Measurements from ENCODE around the gene SMC2.
A peak's percentile ranks its signal among the peaks of the same experiment; 100 is the strongest.

Gene SMC2

GRCh38 chr9:104093647-104094533 is at the start of gene SMC2:
Gene SMC2 (plus strand): TSS chr9:104094309. CDS start chr9:104095385, 1,076 bp downstream.
- DNase-seq (ENCODE audit: low read depth in 1 of 2, low spot score in 1 of 2) = peak; percentile 88 to 89

GRCh38 chr9:104068546-104068945 is 25.6 kb upstream of the SMC2 start:
- no peak for DNase-seq (ENCODE audit: low read depth in 1 of 2, low spot score in 1 of 2)

- DNase-seq (ENCODE audit: low read depth in 1 of 2, low spot score in 1 of 2) = no peak
These were observed 24.8 kb upstream of the SMC2 start for GRCh38 chr9:104069288-104069687.

GRCh38 chr9:104071589-104071988 is 22.5 kb upstream of the SMC2 start:
- no peak for DNase-seq (ENCODE audit: low read depth in 1 of 2, low spot score in 1 of 2)

GRCh38 chr9:104073098-104073769 is 20.9 kb upstream of the SMC2 start:
- DNase-seq (ENCODE audit: low read depth in 1 of 2, low spot score in 1 of 2) = no peak

GRCh38 chr9:104073770-104074133 is 20.4 kb upstream of the SMC2 start:
- DNase-seq (ENCODE audit: low read depth in 1 of 2, low spot score in 1 of 2) = no peak

GRCh38 chr9:104074876-104075275 is 19.2 kb upstream of the SMC2 start:
- DNase-seq (ENCODE audit: low read depth in 1 of 2, low spot score in 1 of 2) = no peak

- no peak for DNase-seq (ENCODE audit: low read depth in 1 of 2, low spot score in 1 of 2)
These were observed 18.0 kb upstream of the SMC2 start for GRCh38 chr9:104075801-104076753.

- DNase-seq (ENCODE audit: low read depth in 1 of 2, low spot score in 1 of 2) = no peak
These were observed 15.5 kb upstream of the SMC2 start for GRCh38 chr9:104078596-104078995.

- no peak for DNase-seq (ENCODE audit: low read depth in 1 of 2, low spot score in 1 of 2)
These were observed 13.1 kb upstream of the SMC2 start for GRCh38 chr9:104080983-104081382.

GRCh38 chr9:104082168-104082567 is 11.9 kb upstream of the SMC2 start:
- no peak for DNase-seq (ENCODE audit: low read depth in 1 of 2, low spot score in 1 of 2)

- DNase-seq (ENCODE audit: low read depth in 1 of 2, low spot score in 1 of 2) = no peak
These were observed 8.6 kb upstream of the SMC2 start for GRCh38 chr9:104085525-104085924.

- no peak for DNase-seq (ENCODE audit: low read depth in 1 of 2, low spot score in 1 of 2)
These were observed 6.2 kb upstream of the SMC2 start for GRCh38 chr9:104087894-104088293.

GRCh38 chr9:104088416-104088815 is 5.7 kb upstream of the SMC2 start:
- no peak for DNase-seq (ENCODE audit: low read depth in 1 of 2, low spot score in 1 of 2)

GRCh38 chr9:104090578-104090977 is 3.5 kb upstream of the SMC2 start:
- DNase-seq (ENCODE audit: low read depth in 1 of 2, low spot score in 1 of 2) = no peak

- no peak for DNase-seq (ENCODE audit: low read depth in 1 of 2, low spot score in 1 of 2)
These were observed 3.0 kb upstream of the SMC2 start for GRCh38 chr9:104091116-104091515.

GRCh38 chr9:104091708-104092107 is 2.4 kb upstream of the SMC2 start:
- DNase-seq (ENCODE audit: low read depth in 1 of 2, low spot score in 1 of 2) = no peak

- DNase-seq (ENCODE audit: low read depth in 1 of 2, low spot score in 1 of 2) = no peak
These were observed 1.9 kb upstream of the SMC2 start for GRCh38 chr9:104092192-104092591.

GRCh38 chr9:104092875-104093600 is 1.1 kb upstream of the SMC2 start:
- no peak for DNase-seq (ENCODE audit: low read depth in 1 of 2, low spot score in 1 of 2)

GRCh38 chr9:104094534-104095015 is 466 bp downstream of the SMC2 start:
- no peak for DNase-seq (ENCODE audit: low read depth in 1 of 2, low spot score in 1 of 2)

GRCh38 chr9:104099630-104100029 is 5.5 kb downstream of the SMC2 start:
- DNase-seq (ENCODE audit: low read depth in 1 of 2, low spot score in 1 of 2) = no peak
